Pons (tissue), 1 donor: ENCODE measurements around the gene RPS6KL1.

Source experiments
- DNase-seq: peaks from one replicate; pipeline ENCODE4 v3.0.0-alpha.2; 2016; ENCODE audit warnings: low spot score

The RPS6KL1 gene

DNA sequence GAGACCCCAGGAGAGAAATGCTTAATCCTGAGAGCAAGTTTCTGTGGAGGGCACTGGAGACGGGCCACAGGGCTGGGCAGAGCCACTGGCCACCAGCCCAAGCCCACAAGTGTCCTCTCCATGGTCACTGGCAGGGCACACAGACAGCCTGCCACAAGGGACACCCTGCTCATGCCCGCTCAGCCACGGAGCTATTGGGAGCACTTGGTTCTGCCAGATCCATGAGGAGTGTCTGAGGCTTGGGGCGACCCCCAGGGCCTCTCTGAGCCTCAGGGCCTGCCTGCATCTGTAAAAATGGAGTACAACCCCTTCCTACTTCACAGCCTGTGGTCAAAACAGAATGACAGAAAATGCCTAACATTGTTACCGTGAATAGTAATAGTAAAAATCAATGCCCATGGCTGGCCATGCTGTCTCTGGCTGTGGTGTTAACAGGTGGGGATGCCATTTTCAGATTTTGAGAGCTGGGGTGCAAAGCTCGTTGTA is 29.2 kb upstream of the RPS6KL1 start:
- DNase-seq, result no peak

GRCh38 chr14:74951443-74952179 is 28.6 kb upstream of the RPS6KL1 start:
- no peak for DNase-seq

- no peak for DNase-seq
These were observed 27.9 kb upstream of the RPS6KL1 start for GRCh38 chr14:74950795-74951442.

- no peak for DNase-seq
These were observed 27.0 kb upstream of the RPS6KL1 start for GRCh38 chr14:74949859-74950573.

DNA sequence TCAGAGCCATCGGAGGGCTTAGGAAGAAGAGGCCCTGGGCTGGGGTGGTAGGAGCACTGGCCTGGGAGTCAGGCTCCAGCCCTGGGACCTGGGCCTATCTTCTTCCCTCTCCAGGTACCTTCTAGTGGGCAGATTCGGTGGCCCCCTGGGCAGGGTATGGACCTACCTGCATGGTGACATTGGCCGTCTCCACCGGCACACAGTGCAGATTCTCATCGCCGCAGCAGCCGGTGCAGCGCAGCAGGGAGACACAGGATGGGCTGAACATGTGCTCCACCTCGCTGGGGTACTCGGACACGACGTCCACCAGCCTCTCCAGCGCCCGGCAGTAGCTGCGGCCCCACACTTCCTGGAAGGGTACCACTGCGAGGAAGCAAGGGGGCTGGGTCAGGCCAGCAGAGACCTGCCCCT is 26.1 kb upstream of the RPS6KL1 start:
- DNase-seq, result no peak

GRCh38 chr14:74948228-74949175 is 25.4 kb upstream of the RPS6KL1 start:
- DNase-seq, result no peak

DNA sequence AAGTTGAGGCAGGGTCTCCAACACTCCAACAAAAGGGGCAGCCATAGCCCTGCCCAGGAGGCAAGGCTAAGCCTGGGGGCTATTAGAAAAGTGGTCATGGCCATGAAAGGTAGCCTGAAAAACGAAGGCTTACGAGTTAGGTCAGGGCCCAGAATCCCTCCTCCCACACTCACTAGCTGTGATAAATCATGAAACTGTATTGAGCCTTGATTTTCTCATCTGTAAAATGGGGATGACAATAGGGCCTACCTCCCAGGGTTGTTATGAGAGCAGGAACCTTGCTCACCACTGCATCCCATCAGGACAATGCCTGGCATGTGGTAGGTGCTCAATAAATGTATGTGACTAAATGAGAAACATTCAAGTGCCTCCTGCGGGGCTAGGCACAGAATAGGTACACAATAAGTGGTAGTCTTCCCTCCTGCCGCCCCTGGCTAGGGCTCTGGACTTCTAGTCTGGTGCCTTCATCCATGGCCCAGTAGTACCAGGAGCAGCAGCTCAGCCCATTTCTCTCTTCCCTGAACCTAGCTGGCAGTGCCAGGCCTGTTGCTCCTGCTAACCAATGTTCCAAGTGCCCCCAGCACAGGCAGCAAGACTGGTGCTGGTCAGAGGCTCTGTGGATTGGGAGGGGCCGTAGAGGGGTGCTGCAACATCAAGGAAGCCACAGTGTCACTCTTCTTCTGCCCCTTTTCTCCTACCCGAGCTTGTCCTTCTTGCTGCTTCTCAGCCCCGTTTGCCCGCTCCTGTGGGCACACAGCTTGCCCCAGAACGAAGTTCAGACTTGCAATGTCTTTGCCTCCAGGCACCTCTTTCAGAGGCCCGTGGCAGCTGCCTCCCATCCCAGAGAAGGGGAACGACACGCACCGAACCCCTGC is 24.5 kb upstream of the RPS6KL1 start:
- no peak for DNase-seq

- no peak for DNase-seq
These were observed 23.7 kb upstream of the RPS6KL1 start for GRCh38 chr14:74946659-74947281.

DNA sequence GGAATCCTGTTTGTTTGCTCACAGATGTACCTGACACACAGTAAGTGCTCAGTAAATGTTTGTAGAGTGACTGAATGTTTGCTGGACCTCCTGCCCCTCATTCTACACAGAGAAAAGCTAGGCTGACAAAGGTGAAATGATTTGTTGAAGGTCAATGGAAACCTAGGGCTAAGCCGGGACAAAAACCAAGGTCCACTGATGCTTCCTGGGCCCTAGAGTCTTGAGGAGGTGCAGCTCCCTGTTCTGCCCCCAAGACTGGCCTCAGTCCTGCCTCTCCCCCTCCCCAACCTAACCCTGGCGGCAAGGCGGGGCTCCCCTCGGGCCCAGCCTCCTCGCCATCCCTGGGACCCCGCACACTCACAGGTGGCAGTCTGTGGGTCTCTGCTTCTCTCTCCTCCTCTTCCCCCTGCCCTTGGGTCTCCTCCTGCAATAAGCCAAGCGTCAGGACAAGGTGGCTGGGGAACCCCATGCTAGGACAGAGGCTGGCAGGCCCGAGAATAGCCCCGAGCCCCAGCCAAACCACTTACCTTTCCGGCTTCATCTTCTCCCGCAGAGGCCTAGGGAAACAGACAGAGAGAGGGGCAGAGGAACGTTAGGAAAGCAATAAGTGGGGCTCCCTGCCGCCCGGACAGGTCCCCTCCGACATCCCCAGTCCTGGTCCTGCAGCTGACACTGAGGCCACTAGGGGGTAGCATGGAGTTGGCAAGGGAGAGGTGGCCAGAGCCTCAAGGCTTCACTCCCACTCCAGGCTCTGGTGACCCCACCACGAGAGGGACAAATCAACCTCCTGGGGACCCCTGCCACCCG is 23.0 kb upstream of the RPS6KL1 start:
- DNase-seq, result peak; percentile 82

- DNase-seq, result no peak
These were observed 22.3 kb upstream of the RPS6KL1 start for GRCh38 chr14:74945261-74945851.

- DNase-seq, result no peak
These were observed 19.5 kb upstream of the RPS6KL1 start for GRCh38 chr14:74942608-74943007.

GRCh38 chr14:74942181-74942580 is 19.1 kb upstream of the RPS6KL1 start:
- no peak for DNase-seq

DNA sequence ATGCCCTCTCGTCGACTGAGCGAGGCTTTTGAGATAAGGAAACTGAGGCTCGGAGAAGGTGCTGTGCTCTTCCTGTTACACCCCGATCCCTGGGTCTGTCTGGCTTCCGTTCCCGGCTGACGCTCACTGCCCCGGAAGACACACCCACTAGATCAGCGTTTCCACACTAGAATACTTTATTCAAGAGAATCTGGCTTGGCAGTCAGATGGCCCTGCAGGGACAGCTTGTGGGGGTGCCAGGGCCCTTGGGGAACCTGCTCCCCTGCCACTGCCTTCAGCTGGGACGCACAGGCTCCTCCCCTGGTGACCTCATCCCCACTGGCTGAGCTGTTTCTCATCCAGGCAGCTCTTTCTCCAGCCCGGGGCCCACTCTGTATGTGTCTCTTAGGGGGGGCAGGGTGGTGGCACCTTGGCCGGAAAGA is 18.6 kb upstream of the RPS6KL1 start:
- DNase-seq, result peak; percentile 89

DNA sequence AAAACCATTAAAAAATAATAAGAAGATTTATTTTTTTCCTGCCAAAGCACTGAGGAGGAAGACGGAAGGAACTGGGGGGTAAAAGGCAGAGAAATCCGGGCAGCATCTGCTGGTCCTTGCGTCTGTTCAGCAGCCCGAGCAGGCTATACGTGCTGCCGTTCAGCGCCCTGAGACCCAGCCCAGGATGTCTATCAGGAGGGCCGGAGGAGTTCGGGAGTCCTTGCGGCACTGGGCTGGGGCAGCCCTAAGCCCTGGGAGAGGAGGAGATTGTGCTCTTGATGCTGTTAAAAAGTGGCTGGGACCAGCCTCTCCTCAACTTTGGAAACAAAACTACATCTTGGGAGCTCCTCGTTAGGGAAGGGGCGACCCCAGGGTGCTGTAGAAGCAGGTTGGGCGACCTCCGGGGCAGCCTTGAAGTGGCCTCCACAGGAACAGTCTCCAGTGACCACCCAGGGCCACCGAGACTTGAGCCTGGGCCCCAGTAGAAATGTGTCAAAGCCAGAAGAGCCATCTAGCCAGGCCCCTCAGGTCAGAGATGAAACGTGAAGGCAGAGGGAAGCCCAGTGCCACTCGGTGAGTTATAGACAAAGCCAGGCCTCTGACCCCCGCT is 18.0 kb upstream of the RPS6KL1 start:
- no peak for DNase-seq

DNA sequence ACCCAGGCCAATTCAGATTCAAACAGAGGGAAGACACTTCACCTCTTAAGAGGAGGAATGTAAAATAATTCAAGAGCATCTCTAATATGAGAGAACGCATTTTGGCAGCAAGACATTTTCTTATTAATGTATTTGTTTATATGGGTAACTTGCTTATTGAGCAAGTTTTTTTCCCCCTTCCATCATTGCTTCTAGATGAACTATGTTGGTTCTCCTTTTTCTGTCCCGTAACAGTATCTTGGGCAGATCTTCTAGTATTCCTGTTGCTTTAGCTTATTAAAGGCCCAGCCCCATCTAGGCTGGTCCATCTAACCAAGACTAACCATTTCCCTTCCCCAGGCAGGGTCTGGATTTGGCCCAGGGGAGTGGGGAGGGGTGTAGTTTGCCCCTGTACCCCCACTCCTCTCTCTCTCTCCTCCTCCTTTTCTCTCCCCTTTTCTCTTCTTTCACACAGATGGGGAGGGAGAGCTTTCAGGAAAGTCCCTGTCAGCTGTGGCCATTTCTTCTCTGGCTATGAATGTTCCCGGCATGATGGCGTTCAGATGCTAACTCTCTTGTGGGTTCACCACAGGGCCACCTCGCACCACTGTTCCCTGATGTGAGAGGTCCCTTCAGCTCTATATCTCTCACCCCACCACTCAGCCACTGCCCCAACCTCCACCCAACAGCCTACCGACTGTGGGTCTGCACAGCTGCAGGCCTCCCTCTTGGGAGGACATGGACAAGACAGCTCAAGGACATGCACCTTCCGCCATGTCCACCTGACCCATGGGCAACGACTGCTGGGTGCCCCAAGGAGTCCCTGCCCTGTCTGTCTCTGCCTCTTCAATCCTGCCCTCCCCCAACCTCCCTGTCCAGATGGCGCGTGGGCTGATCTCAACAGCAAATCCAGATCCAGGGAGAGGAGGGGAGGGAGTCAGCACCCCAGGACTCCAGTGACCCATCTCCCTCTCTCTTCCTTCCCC is 15.8 kb upstream of the RPS6KL1 start:
- DNase-seq, result no peak

GRCh38 chr14:74937171-74937570 is 14.1 kb upstream of the RPS6KL1 start:
- DNase-seq, result no peak

- no peak for DNase-seq
These were observed 13.7 kb upstream of the RPS6KL1 start for GRCh38 chr14:74936731-74937130.
